Esophagus squamous epithelium (tissue), 5 donors: ENCODE measurements around the gene PRSS57. TPM values are rescaled to one million over a fixed set of nuclear protein-coding genes. Genes with fewer than 3 reads are reported as not detected.

Source experiments
- DNase-seq: peaks from one replicate; lab custom pipeline; 2025; lab: John Stamatoyannopoulos, UW
- H3K27ac ChIP-seq, 4 donors: fragments of 200-600 bp; sonication (generic); one replicate each; pipeline ENCODE4 v1.5.1; 2016 to 2019; ENCODE audit warnings: mild to moderate bottlenecking in 1 of 4
- H3K27me3 ChIP-seq, 4 donors: fragments of 200-600 bp; sonication (generic); 1 replicate in 3 of 4; 2 replicates in 1 of 4; pipeline versions ENCODE4 v1.5.1 to v1.6.0; 2017 to 2021; ENCODE audit warnings: antibody characterized with exemption in 1 of 4
- H3K36me3 ChIP-seq, 3 donors: fragments of 200-600 bp; sonication (generic); one replicate each; pipeline ENCODE4 v1.5.1; 2016 to 2019
- H3K4me1 ChIP-seq, 3 donors: fragments of 200-600 bp; sonication (generic); one replicate each; pipeline ENCODE4 v1.5.1; 2017 to 2019
- H3K4me3 ChIP-seq, 4 donors: fragments of 200-600 bp; sonication (generic); 1 replicate in 3 of 4; 2 replicates in 1 of 4; pipeline ENCODE4 v1.5.1; 2016 to 2019; ENCODE audit warnings: mild to moderate bottlenecking in 2 of 4, moderate library complexity in 1 of 4
- H3K9me3 ChIP-seq, 3 donors: fragments of 200-600 bp; sonication (generic); one replicate each; pipeline ENCODE4 v1.5.1; 2016 to 2019
- CTCF ChIP-seq, 6 experiments: fragments of 450-650 bp in 4 of 6; fragments of 200-600 bp in 2 of 6; sonication (generic) in 2 of 6; IDR thresholded peaks; one replicate each; pipeline ENCODE4 v1.5.1; 2016 to 2019; ENCODE audit warnings: antibody characterized with exemption in 6 of 6, mild to moderate bottlenecking in 4 of 6, moderate library complexity in 4 of 6
- POLR2A ChIP-seq, 4 donors: fragments of 450-650 bp; IDR thresholded peaks; one replicate each; pipeline ENCODE4 v1.6.1; 2017; ENCODE audit warnings: antibody characterized with exemption in 4 of 4, mild to moderate bottlenecking in 4 of 4, moderate library complexity in 3 of 4
- WGBS, 2 donors: methylation state at CpG; one replicate each; pipeline ENCODE4 v1.1.5; 2018; 5-methylcytosine and 5-hydroxymethylcytosine counted together
- intact Hi-C: fragments of 100-400 bp; cut with DNase I; formaldehyde crosslinking; loops from one replicate; pipeline ENCODE4 v1.15.0; 2022
- total RNA-seq, 4 donors: library from RNA; depleted of rRNA; stranded (reverse); fragments of >200 nt; gene quantifications; one replicate each; pipeline ENCODE4 v1.1.0, GENCODE V29; 2016
- donor health status: DM: yes; HTN: yes; CAD: no.

PRSS57 gene
- total RNA-seq, 4 donors from 2014 or later = not detected

- no peaks in the 10 kb centered on the region for H3K36me3 ChIP-seq
- no peak overlapping the region for H3K4me3 ChIP-seq
- H3K9me3 ChIP-seq = no peaks in the 10 kb centered on the region
- no peak for DNase-seq
- intact Hi-C loops = no loop called here
- H3K27me3 ChIP-seq = peaks cover 0 to 2% (median 0%) of the 10 kb centered on the region in 4 donors
- peaks cover 13 to 33% (median 18%) of the 10 kb centered on the region in 3 donors for H3K4me1 ChIP-seq
- WGBS, 2 donors = 38 to 60% methylated on average over 1 to 5 of the region's 25 CpGs
- TF ChIP-seq POLR2A (IDR thresholded peaks at IDR 0.05) = no peak
- H3K27ac ChIP-seq = no peak overlapping the region
Observed at GRCh38 chr19:682678-683320, 12.5 kb downstream of the PRSS57 start.

GRCh38 chr19:681029-682019 lies 13.9 kb downstream of the PRSS57 start:
- WGBS, 2 donors = 47 to 60% methylated on average over 8 to 17 of the region's 54 CpGs
- peaks cover 27 to 48% (median 31%) of the 10 kb centered on the region in 3 donors for H3K4me1 ChIP-seq
- DNase-seq = no peak
- H3K9me3 ChIP-seq = no peaks in the 10 kb centered on the region
- H3K4me3 ChIP-seq = peak overlapping the region; percentile 27 to 95 (median 74)
- H3K27ac ChIP-seq = peak overlapping the region; percentile 91 to 98 (median 96)
- peaks cover 0 to 17% (median 0%) of the 10 kb centered on the region in 4 donors for H3K27me3 ChIP-seq
- intact Hi-C loops = no loop called here
- H3K36me3 ChIP-seq = no peaks in the 10 kb centered on the region
- TF ChIP-seq POLR2A (IDR thresholded peaks at IDR 0.05) = no peak
- TF ChIP-seq CTCF (IDR thresholded peaks at IDR 0.05) = no peak

- Histone ChIP-seq H3K27me3 (peaks cover 0 to 24% (median 0%) of the 10 kb centered on the region in 4 donors), H3K36me3 (no peaks in the 10 kb centered on the region), H3K27ac (peak overlapping the region; percentile 91 to 98 (median 96)), H3K4me1 (peaks cover 33 to 57% (median 36%) of the 10 kb centered on the region in 3 donors), H3K4me3 (peak overlapping the region; percentile 57 to 95 (median 92)), H3K9me3 (no peaks in the 10 kb centered on the region)
- peak; percentile 97 for DNase-seq
- intact Hi-C loops = no loop called here
- WGBS, 2 donors = 0% methylated on average over 4 to 7 of the region's 70 CpGs
- TF ChIP-seq CTCF (IDR thresholded peaks at IDR 0.05) = peak; percentile 14 to 58 (median 49)
- TF ChIP-seq POLR2A (IDR thresholded peaks at IDR 0.05) = peak in 2 of 4 donors; percentile 92 to 93
Observed at GRCh38 chr19:680287-681028, 14.8 kb downstream of the PRSS57 start.

GRCh38 chr19:679418-680286 lies 15.6 kb downstream of the PRSS57 start:
- intact Hi-C loops = no loop called here
- Histone ChIP-seq H3K4me1 (peaks cover 35 to 64% (median 37%) of the 10 kb centered on the region in 3 donors), H3K9me3 (no peaks in the 10 kb centered on the region), H3K27me3 (peaks cover 0 to 32% (median 0%) of the 10 kb centered on the region in 4 donors), H3K36me3 (no peaks in the 10 kb centered on the region), H3K4me3 (peak overlapping the region; percentile 57 to 95 (median 92)), H3K27ac (peak overlapping the region; percentile 91 to 98 (median 96))
- TF ChIP-seq CTCF (IDR thresholded peaks at IDR 0.05) (no peak), POLR2A (IDR thresholded peaks at IDR 0.05) (no peak)
- no peak for DNase-seq
- no CpG with 5 or more reads among the region's 69 CpGs for WGBS, 2 donors
